ENCODE results near the gene ACOT8.

- no peak for TF ChIP-seq CTCF (IDR thresholded peaks at IDR 0.05)
- TF ChIP-seq POLR2A (IDR thresholded peaks at IDR 0.05): no peak
These were observed 60.7 kb downstream of the ACOT8 start for GRCh38 chr20:45796337-45797065.

Data from lower leg skin (tissue), 3 donors.